H1 (cell line): ENCODE measurements around the gene WNK2. TPM values are rescaled to one million over a fixed set of nuclear protein-coding genes. Genes with fewer than 3 reads are reported as not detected.

Experiments
- CTCF ChIA-PET: fragments of 300-600 bp; sonication (Branson Sonifier 250); formaldehyde crosslinking; loops from one replicate; lab custom pipeline; 2021; ENCODE audit not compliant: partially characterized antibody; lab: Charles Lee
- POLR2A ChIA-PET: fragments of 300-600 bp; sonication (Branson Sonifier 250); formaldehyde crosslinking; loops from one replicate; lab custom pipeline; 2021; ENCODE audit warnings: inconsistent platforms; ENCODE audit not compliant: partially characterized antibody; lab: Charles Lee
- DNase-seq, 2 experiments: peaks; one replicate each; pipeline versions ENCODE4 v3.0.0 to v3.0.0-alpha.2; 2010 to 2022; ENCODE audit warnings: low spot score in 2 of 2, low read depth in 1 of 2, mixed read lengths in 1 of 2
- FAIRE-seq: peaks from 2 replicates; lab custom pipeline; 2011; peaks lifted over from hg19 to GRCh38; lab: Jason Lieb, UNC
- H2AFZ ChIP-seq: 2 replicates; pipeline ENCODE4 v1.8.1; 2012; ENCODE audit warnings: low read length, inconsistent platforms
- H2AK5ac ChIP-seq: 2 replicates; pipeline ENCODE4 v1.6.1; 2013; ENCODE audit warnings: low read depth, low read length
- H2BK120ac ChIP-seq: replicated peaks from 2 replicates; pipeline ENCODE3; 2013; ENCODE audit warnings: low read depth, low read length, inconsistent platforms
- H2BK12ac ChIP-seq: 2 replicates; pipeline ENCODE4 v1.6.1; 2013; ENCODE audit warnings: low read depth, low read length
- H2BK15ac ChIP-seq: 2 replicates; pipeline ENCODE4 v1.6.1; 2013; ENCODE audit warnings: low read length
- H2BK20ac ChIP-seq: 2 replicates; pipeline ENCODE4 v1.6.1; 2013; ENCODE audit warnings: low read length
- H2BK5ac ChIP-seq: 2 replicates; pipeline ENCODE4 v1.6.1; 2013; ENCODE audit warnings: low read depth, low read length
- H3K14ac ChIP-seq: 2 replicates; pipeline ENCODE4 v1.6.1; 2013; ENCODE audit warnings: inconsistent platforms; ENCODE audit not compliant: insufficient read length
- H3K18ac ChIP-seq: 2 replicates; pipeline ENCODE4 v1.6.1; 2013; ENCODE audit warnings: low read length; ENCODE audit errors: extremely low read depth
- H3K23ac ChIP-seq: 2 replicates; pipeline ENCODE4 v1.6.1; 2013; ENCODE audit warnings: inconsistent platforms; ENCODE audit not compliant: insufficient read length
- H3K23me2 ChIP-seq: 2 replicates; pipeline ENCODE4 v1.6.1; 2013; ENCODE audit warnings: low read depth, low read length
- H3K27ac ChIP-seq: 2 replicates; pipeline ENCODE4 v1.6.1; 2011; ENCODE audit warnings: low read depth, low read length, inconsistent platforms
- H3K27me3 ChIP-seq, 4 experiments: replicated peaks in 1 of 4; 1 replicate in 1 of 4; 2 replicates in 3 of 4; pipeline versions ENCODE4 v1.6.1 to v1.8.1; 2011 to 2013; ENCODE audit warnings: low read length in 3 of 4, mild to moderate bottlenecking in 3 of 4, inconsistent platforms in 2 of 4, mixed read lengths in 2 of 4, moderate library complexity in 1 of 4; ENCODE audit not compliant: control insufficient read depth in 3 of 4, insufficient read depth in 3 of 4; ENCODE audit errors: extremely low read depth in 1 of 4
- H3K36me3 ChIP-seq, 4 experiments: 2 replicates each; pipeline versions ENCODE4 v1.6.1 to v1.8.1; 2011 to 2013; ENCODE audit warnings: mild to moderate bottlenecking in 4 of 4, low read length in 3 of 4, moderate library complexity in 2 of 4, control low read depth in 1 of 4, inconsistent platforms in 1 of 4; ENCODE audit not compliant: insufficient read depth in 4 of 4, control insufficient read depth in 2 of 4
- H3K4ac ChIP-seq: replicated peaks from 2 replicates; pipeline ENCODE3; 2013; ENCODE audit warnings: low read length, low read depth, mixed read lengths, inconsistent platforms; ENCODE audit not compliant: insufficient read length
- H3K4me1 ChIP-seq, 4 experiments: replicated peaks in 1 of 4; 1 replicate in 1 of 4; 2 replicates in 3 of 4; pipeline versions ENCODE4 v1.6.1 to v1.8.1; 2011 to 2013; ENCODE audit warnings: low read length in 3 of 4, inconsistent platforms in 2 of 4, mixed read lengths in 1 of 4; ENCODE audit not compliant: insufficient read depth in 4 of 4, control insufficient read depth in 3 of 4
- H3K4me2 ChIP-seq, 2 experiments: 2 replicates each; pipeline versions ENCODE4 v1.6.1 to v1.8.1; 2011 to 2013; ENCODE audit warnings: low read depth in 2 of 2, low read length in 2 of 2, control low read depth in 1 of 2, inconsistent platforms in 1 of 2, mild to moderate bottlenecking in 1 of 2; ENCODE audit not compliant: insufficient read depth in 1 of 2
- H3K4me3 ChIP-seq, 4 experiments: fragments of 200-600, 300-600 bp in 1 of 4; sonication (generic), shearing (Covaris generic), sonication (Bioruptor Twin) in 1 of 4; 2 replicates each; pipeline versions ENCODE4 v1.5.1 to v1.8.1; 2011 to 2016; ENCODE audit warnings: low read length in 4 of 4, low read depth in 3 of 4, control low read depth in 2 of 4, inconsistent platforms in 2 of 4, mild to moderate bottlenecking in 2 of 4, mixed read lengths in 1 of 4, moderate library complexity in 1 of 4; ENCODE audit not compliant: insufficient read depth in 2 of 4; ENCODE audit errors: extremely low read depth in 1 of 4
- H3K56ac ChIP-seq: replicated peaks from 2 replicates; pipeline ENCODE3; 2013; ENCODE audit warnings: low read depth, mild to moderate bottlenecking, mixed read lengths, low read length, inconsistent platforms; ENCODE audit not compliant: insufficient read length
- H3K79me1 ChIP-seq: 2 replicates; pipeline ENCODE4 v1.6.1; 2013; ENCODE audit warnings: low read depth, low read length, control low read depth
- H3K79me2 ChIP-seq, 2 experiments: 2 replicates each; pipeline versions ENCODE4 v1.6.1 to v1.8.1; 2012 to 2013; ENCODE audit warnings: low read length in 2 of 2, mild to moderate bottlenecking in 2 of 2, inconsistent platforms in 1 of 2; ENCODE audit not compliant: insufficient read depth in 2 of 2, control insufficient read depth in 1 of 2
- H3K9ac ChIP-seq, 4 experiments: replicated peaks in 1 of 4; 1 replicate in 1 of 4; 2 replicates in 3 of 4; pipeline versions ENCODE4 v1.6.1 to v1.8.1; 2011 to 2013; ENCODE audit warnings: low read depth in 3 of 4, low read length in 3 of 4, control low read depth in 2 of 4, mild to moderate bottlenecking in 2 of 4, moderate library complexity in 2 of 4, inconsistent platforms in 1 of 4; ENCODE audit errors: extremely low read depth in 1 of 4
- H3K9me3 ChIP-seq, 2 experiments: 2 replicates each; pipeline versions ENCODE4 v1.6.1 to v1.8.1; 2012 to 2013; ENCODE audit warnings: mild to moderate bottlenecking in 2 of 2, moderate library complexity in 2 of 2, control low read depth in 1 of 2, inconsistent platforms in 1 of 2, low read depth in 1 of 2, low read length in 1 of 2, mixed read lengths in 1 of 2; ENCODE audit not compliant: insufficient read depth in 2 of 2
- H4K20me1 ChIP-seq, 2 experiments: replicated peaks in 1 of 2; 2 replicates each; pipeline versions ENCODE3 to v1.8.1; 2011 to 2013; ENCODE audit warnings: inconsistent platforms in 2 of 2, low read length in 2 of 2, mild to moderate bottlenecking in 1 of 2; ENCODE audit not compliant: insufficient read depth in 2 of 2, control insufficient read depth in 1 of 2
- H4K5ac ChIP-seq: 2 replicates; pipeline ENCODE4 v1.6.1; 2013; ENCODE audit warnings: low read length, low read depth, mixed read lengths, inconsistent platforms; ENCODE audit not compliant: insufficient read length
- H4K8ac ChIP-seq: 2 replicates; pipeline ENCODE4 v1.8.0; 2013; ENCODE audit warnings: mild to moderate bottlenecking, moderate library complexity, low read length, inconsistent platforms; ENCODE audit not compliant: insufficient read depth; ENCODE audit errors: extremely low read depth
- H4K91ac ChIP-seq: replicated peaks from 2 replicates; pipeline ENCODE3; 2013; ENCODE audit warnings: low read length, mixed read lengths, inconsistent platforms; ENCODE audit not compliant: insufficient read length
- EGR1 ChIP-seq: IDR thresholded peaks from 2 replicates; pipeline ENCODE4 v1.6.1; 2011; ENCODE audit warnings: low read depth, low read length, borderline replicate concordance
- EP300 ChIP-seq, 2 experiments: IDR thresholded peaks; 1 replicate in 1 of 2; 2 replicates in 1 of 2; pipeline ENCODE4 v1.6.1; 2011 to 2012; ENCODE audit warnings: low read depth in 2 of 2, low read length in 2 of 2, mild to moderate bottlenecking in 2 of 2, borderline replicate concordance in 1 of 2, inconsistent platforms in 1 of 2, moderate library complexity in 1 of 2
- EZH2 ChIP-seq: fragments of 200-600 bp; sonication (generic); IDR thresholded peaks from 2 replicates; pipeline ENCODE4 v1.7.1; 2012; ENCODE audit warnings: low read depth, mild to moderate bottlenecking, moderate library complexity, low read length, inconsistent platforms; ENCODE audit not compliant: severe bottlenecking
- GTF2F1 ChIP-seq: IDR thresholded peaks from 2 replicates; pipeline ENCODE4 v1.6.1; 2012; ENCODE audit warnings: low read depth, low read length, improper control_type of control experiment, borderline replicate concordance
- HDAC6 ChIP-seq: IDR thresholded peaks from one replicate; pipeline ENCODE4 v1.7.1; 2012; ENCODE audit warnings: low read depth, mild to moderate bottlenecking, inconsistent platforms, low read length, moderate library complexity
- JUN ChIP-seq: IDR thresholded peaks from 2 replicates; pipeline ENCODE4 v1.6.1; 2011; ENCODE audit warnings: low read depth, mild to moderate bottlenecking, improper control_type of control experiment, low read length
- MAX ChIP-seq: IDR thresholded peaks from 2 replicates; pipeline ENCODE4 v1.6.1; 2012; ENCODE audit warnings: inconsistent platforms
- SP1 ChIP-seq: IDR thresholded peaks from 2 replicates; pipeline ENCODE4 v1.6.1; 2011; ENCODE audit warnings: low read depth, low read length
- SP2 ChIP-seq: IDR thresholded peaks from 2 replicates; pipeline ENCODE4 v1.6.1; 2012; ENCODE audit warnings: mild to moderate bottlenecking, low read length, inconsistent platforms
- TBP ChIP-seq: IDR thresholded peaks from 2 replicates; pipeline ENCODE4 v1.6.1; 2011; ENCODE audit warnings: low read depth, low read length, improper control_type of control experiment
- TCF12 ChIP-seq: IDR thresholded peaks from 2 replicates; pipeline ENCODE4 v1.6.1; 2011; ENCODE audit warnings: low read depth, mild to moderate bottlenecking, low read length
- ZNF274 ChIP-seq: IDR thresholded peaks from 2 replicates; pipeline ENCODE4 v1.7.0; 2012; ENCODE audit warnings: low read length, borderline replicate concordance; ENCODE audit errors: extremely low read depth
- WGBS, 2 experiments: shearing (Covaris generic) in 1 of 2; methylation state at CpG; one replicate each; pipeline versions ENCODE4 v1.1.6 to v1.1.7; 2013 to 2015; ENCODE audit warnings: low lambda C conversion rate in 2 of 2, mixed read lengths in 2 of 2, inconsistent platforms in 1 of 2, low coverage in 1 of 2, missing lambda C conversion rate in 1 of 2; ENCODE audit not compliant: insufficient replicate concordance in 2 of 2, insufficient coverage in 1 of 2, insufficient read length in 1 of 2; ENCODE audit errors: extremely low coverage in 1 of 2, missing lambda C conversion rate in 1 of 2; 5-methylcytosine and 5-hydroxymethylcytosine counted together
- polyA plus RNA-seq, 7 experiments: library from polyadenylated mRNA; depleted of rRNA in 3 of 7; stranded (reverse) in 5 of 7; unstranded in 2 of 7; fragments of >200 nt in 5 of 7; fragments of 200-250 nt in 2 of 7; gene quantifications; 1 replicate in 5 of 7; 2 replicates in 1 of 7; 4 replicates in 1 of 7; pipeline versions ENCODE4 v1.2.1 to v1.2.3, GENCODE V29; 2011 to 2013; ENCODE audit warnings: missing spikeins in 2 of 7, mixed read lengths in 2 of 7
- total RNA-seq: library from RNA; stranded (reverse); fragmentation: NEBNext Ultra II Directional; extraction: Animal tissue kit (Norgen Biotek cat#: 25700); gene quantifications from 2 replicates; pipeline ENCODE4 v1.2.1, GENCODE V29; 2021

Gene WNK2
- total and polyA plus RNA-seq, 2 of the 8 experiments (the other 6 are each of a cell fraction or from before 2014, with no cell fraction given): 12.0 to 87.2 TPM

GRCh38 chr9:93222890-93223259 lies 38.9 kb downstream of the WNK2 start:
- 89% methylated on average over 7 of the region's 7 CpGs; no CpG with 5 or more reads in 1 of the 2 experiments for WGBS, 2 experiments
- H3K56ac ChIP-seq: no peak overlapping the region
- no peak overlapping the region for H2BK120ac ChIP-seq
- H3K23ac ChIP-seq: no peak overlapping the region
- H2BK12ac ChIP-seq: no peak overlapping the region
- CTCF ChIA-PET: interaction anchor here (1.3 to 4.2 kb wide), 2 partner anchors 9 to 82 kb away, joined by 5 to 15 read pairs; no protein-coding TSS in a partner anchor
- H4K91ac ChIP-seq: no peak overlapping the region
- peaks cover 3 to 10% of the 10 kb centered on the region in 2 experiments for H4K20me1 ChIP-seq
- DNase-seq (no peak), FAIRE-seq (no peak)
- no peak overlapping the region for H3K4me3 ChIP-seq
- H3K27ac ChIP-seq: no peak overlapping the region
- no peak overlapping the region for H4K5ac ChIP-seq
- H3K27me3 ChIP-seq: no peaks in the 10 kb centered on the region
- H3K4me1 ChIP-seq: peaks cover 0 to 15% (median 9%) of the 10 kb centered on the region in 4 experiments; a peak in 6 of 7 replicates
- H4K8ac ChIP-seq: no peak overlapping the region
- H3K4me2 ChIP-seq: no peak overlapping the region
- no peaks in the 10 kb centered on the region for H3K36me3 ChIP-seq
- no peak overlapping the region for H2AK5ac ChIP-seq
- no peak overlapping the region for H2AFZ ChIP-seq
- no peak overlapping the region for H2BK20ac ChIP-seq
- no peaks in the 10 kb centered on the region for H3K9me3 ChIP-seq
- peaks cover 0 to 28% of the 10 kb centered on the region in 2 experiments; a peak in 1 of 4 replicates for H3K79me2 ChIP-seq
- no peak overlapping the region for H3K14ac ChIP-seq
- POLR2A ChIA-PET: no interaction called here
- H3K79me1 ChIP-seq: peaks cover 14% of the 10 kb centered on the region
- no peak overlapping the region for H2BK15ac ChIP-seq
- H3K9ac ChIP-seq: no peak overlapping the region
- H3K4ac ChIP-seq: no peak overlapping the region
- no peaks in the 10 kb centered on the region for H3K23me2 ChIP-seq
- H2BK5ac ChIP-seq: no peak overlapping the region
- H3K18ac ChIP-seq: no peak overlapping the region
- TF ChIP-seq TBP (no peak), TCF12 (no peak), SP1 (no peak), JUN (no peak), EP300 (IDR thresholded peaks at IDR 0.05; ENCODE audit: borderline replicate concordance in 1 of 2, low read depth in 2 of 2, low read length in 2 of 2) (no peak), MAX (no peak), SP2 (no peak), EGR1 (no peak), GTF2F1 (no peak), ZNF274 (no peak), HDAC6 (no peak), EZH2 (no peak)
